ENCODE data around the gene MID1. TPM values are rescaled to one million over a fixed set of nuclear protein-coding genes. Genes with fewer than 3 reads are reported as not detected.

Gene MID1
- total RNA-seq, 2 donors from 2014 or later: 0.15 TPM; not detected in 1

DNA sequence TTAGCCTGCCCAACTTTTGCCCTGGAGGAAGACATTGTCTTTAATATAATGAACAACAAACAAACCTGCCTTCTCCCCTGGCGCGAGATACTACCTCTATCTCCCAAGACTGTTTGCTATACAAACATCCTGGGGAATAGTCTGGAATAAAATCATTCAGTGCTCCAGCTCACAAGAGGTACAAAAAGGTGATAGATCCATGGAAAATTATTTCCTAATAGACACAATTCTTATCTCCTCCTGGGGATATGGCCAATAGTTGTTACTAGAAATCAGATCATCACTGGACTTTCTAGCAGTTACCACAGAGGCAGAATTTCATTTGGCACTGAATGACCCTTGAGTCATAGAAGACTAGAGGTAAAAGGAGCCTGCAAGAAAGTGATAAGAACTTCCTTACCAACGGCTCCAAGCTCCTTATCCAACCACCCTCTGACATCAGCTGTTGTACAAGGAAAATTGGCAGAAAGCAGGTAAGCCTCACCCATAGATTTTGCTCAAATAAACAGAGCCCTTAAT lies 38.1 kb downstream of the MID1 start:
- H3K9me3 ChIP-seq (ENCODE audit: control insufficient read depth, low read length, poor library complexity, severe bottlenecking): no peaks in the 10 kb centered on the region
- ATAC-seq (no peak), DNase-seq (no peak)
- no peak overlapping the region for H3K27ac Mint-ChIP-seq
- H3K36me3 Mint-ChIP-seq (ENCODE audit: low read depth): peaks cover 3% of the 10 kb centered on the region
- no peaks in the 10 kb centered on the region for H3K4me1 Mint-ChIP-seq
- H3K4me3 Mint-ChIP-seq: no peak overlapping the region
- H3K27me3 Mint-ChIP-seq: no peaks in the 10 kb centered on the region

DNA sequence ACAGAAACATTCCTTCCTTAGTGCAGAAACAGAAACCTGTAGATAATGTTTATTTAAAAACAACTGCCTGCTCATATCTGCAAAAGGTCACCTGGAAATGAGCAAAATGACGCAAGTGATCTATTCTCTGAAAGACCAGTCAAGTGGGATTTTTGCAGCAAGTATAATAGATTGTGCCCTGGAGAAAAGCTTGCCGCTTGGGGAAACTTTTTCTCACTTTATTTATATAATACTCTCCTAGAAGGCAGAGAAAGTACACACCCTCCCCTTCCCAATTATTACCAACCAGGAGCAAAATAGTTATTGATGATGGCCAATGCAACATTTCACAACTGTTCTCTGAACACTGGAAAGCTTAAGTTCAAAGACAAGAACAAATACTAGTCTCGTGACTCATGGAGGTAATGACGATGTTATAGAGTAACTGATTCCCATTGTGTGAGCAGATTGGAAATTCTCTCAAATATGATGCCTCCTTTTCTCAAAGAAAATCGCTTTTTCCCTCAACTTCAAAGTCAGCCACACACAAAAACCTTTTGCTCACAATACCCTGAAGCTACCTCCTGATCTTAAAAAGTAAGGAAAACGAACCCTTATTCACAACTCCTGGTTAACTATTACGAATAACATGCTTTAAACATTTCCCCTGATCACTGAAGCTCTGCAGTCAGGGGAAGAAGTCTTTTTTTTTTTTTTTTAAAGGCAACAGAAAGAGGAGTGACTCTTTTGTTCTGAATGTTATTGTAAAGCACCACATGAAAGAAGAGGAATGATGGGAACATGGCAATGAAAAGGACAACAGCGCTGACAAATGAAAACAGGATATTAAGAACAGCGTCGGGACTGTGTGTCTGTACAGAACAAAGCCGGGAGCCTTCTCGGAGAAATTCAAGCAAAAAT lies 41.0 kb downstream of the MID1 start:
- H3K27ac Mint-ChIP-seq: no peak overlapping the region
- no peaks in the 10 kb centered on the region for H3K4me1 Mint-ChIP-seq
- DNase-seq: no peak
- H3K27me3 Mint-ChIP-seq: no peaks in the 10 kb centered on the region
- no peak overlapping the region for H3K4me3 Mint-ChIP-seq
- ATAC-seq: no peak
- H3K36me3 Mint-ChIP-seq (ENCODE audit: low read depth): peaks cover 3% of the 10 kb centered on the region
- no peaks in the 10 kb centered on the region for H3K9me3 ChIP-seq (ENCODE audit: control insufficient read depth, low read length, poor library complexity, severe bottlenecking)

- DNase-seq (no peak), ATAC-seq (no peak)
- H3K27me3 Mint-ChIP-seq: no peaks in the 10 kb centered on the region
- H3K4me1 Mint-ChIP-seq: no peaks in the 10 kb centered on the region
- H3K36me3 Mint-ChIP-seq (ENCODE audit: low read depth): no peaks in the 10 kb centered on the region
- no peak overlapping the region for H3K4me3 Mint-ChIP-seq
- H3K9me3 ChIP-seq (ENCODE audit: control insufficient read depth, low read length, poor library complexity, severe bottlenecking): no peaks in the 10 kb centered on the region
- no peak overlapping the region for H3K27ac Mint-ChIP-seq
Observed at GRCh38 chrX:10578527-10578926, 41.9 kb downstream of the MID1 start.

DNA sequence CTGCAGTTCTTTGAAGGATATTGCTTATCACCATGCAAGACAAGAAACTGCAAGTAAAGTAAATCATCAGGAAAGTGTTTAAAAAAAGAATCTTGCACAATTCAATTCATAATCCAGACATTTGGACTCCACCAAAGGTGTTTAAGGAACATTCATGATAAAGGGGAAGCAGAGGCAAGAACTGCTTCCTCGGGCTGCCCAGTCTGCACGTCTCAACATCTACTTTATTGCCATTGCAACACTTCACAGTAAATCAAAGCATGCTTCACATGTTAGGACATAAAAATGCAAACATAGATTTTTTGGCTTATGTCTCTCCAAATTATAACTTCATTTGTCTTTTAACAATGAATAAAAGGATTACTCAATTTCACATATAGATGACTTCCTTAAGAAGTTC lies 42.5 kb downstream of the MID1 start:
- Mint-ChIP-seq H3K36me3 (ENCODE audit: low read depth) (no peaks in the 10 kb centered on the region), H3K4me3 (no peak overlapping the region), H3K27me3 (no peaks in the 10 kb centered on the region), H3K27ac (no peak overlapping the region), H3K4me1 (no peaks in the 10 kb centered on the region)
- ATAC-seq: no peak
- no peak for DNase-seq
- H3K9me3 ChIP-seq (ENCODE audit: control insufficient read depth, low read length, poor library complexity, severe bottlenecking): no peaks in the 10 kb centered on the region

- no peak overlapping the region for H3K27ac Mint-ChIP-seq
- H3K27me3 Mint-ChIP-seq: no peaks in the 10 kb centered on the region
- H3K9me3 ChIP-seq (ENCODE audit: control insufficient read depth, low read length, poor library complexity, severe bottlenecking): no peaks in the 10 kb centered on the region
- no peak overlapping the region for H3K4me3 Mint-ChIP-seq
- ATAC-seq (no peak), DNase-seq (no peak)
- no peaks in the 10 kb centered on the region for H3K36me3 Mint-ChIP-seq (ENCODE audit: low read depth)
- no peaks in the 10 kb centered on the region for H3K4me1 Mint-ChIP-seq
Observed at GRCh38 chrX:10576777-10577447, 43.5 kb downstream of the MID1 start.

GRCh38 chrX:10576186-10576585 lies 44.2 kb downstream of the MID1 start:
- no peaks in the 10 kb centered on the region for H3K9me3 ChIP-seq (ENCODE audit: control insufficient read depth, low read length, poor library complexity, severe bottlenecking)
- DNase-seq (no peak), ATAC-seq (no peak)
- Mint-ChIP-seq H3K4me3 (no peak overlapping the region), H3K27me3 (no peaks in the 10 kb centered on the region), H3K36me3 (ENCODE audit: low read depth) (no peaks in the 10 kb centered on the region), H3K27ac (no peak overlapping the region), H3K4me1 (no peaks in the 10 kb centered on the region)

DNA sequence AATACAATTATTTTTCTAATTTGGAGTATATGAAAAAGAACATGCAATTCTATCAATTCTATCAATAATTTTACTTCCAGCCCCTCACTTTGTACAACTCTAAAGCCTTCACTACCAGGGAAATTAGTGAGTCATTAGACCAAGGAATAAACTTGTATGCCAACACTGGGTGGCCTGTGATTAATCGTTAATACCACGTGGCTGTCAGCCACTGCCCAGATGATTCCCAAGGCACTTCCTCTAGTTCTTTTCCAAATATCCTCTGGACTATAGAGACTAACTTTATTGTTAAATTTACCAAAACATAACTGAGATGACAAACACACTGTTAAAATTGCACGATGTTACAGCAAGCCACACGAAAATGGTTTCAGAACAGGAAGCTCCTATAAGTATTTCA lies 45.7 kb downstream of the MID1 start:
- ATAC-seq (no peak), DNase-seq (no peak)
- Mint-ChIP-seq H3K27me3 (no peaks in the 10 kb centered on the region), H3K4me1 (no peaks in the 10 kb centered on the region), H3K36me3 (ENCODE audit: low read depth) (no peaks in the 10 kb centered on the region), H3K4me3 (no peak overlapping the region), H3K27ac (no peak overlapping the region)
- no peaks in the 10 kb centered on the region for H3K9me3 ChIP-seq (ENCODE audit: control insufficient read depth, low read length, poor library complexity, severe bottlenecking)

DNA sequence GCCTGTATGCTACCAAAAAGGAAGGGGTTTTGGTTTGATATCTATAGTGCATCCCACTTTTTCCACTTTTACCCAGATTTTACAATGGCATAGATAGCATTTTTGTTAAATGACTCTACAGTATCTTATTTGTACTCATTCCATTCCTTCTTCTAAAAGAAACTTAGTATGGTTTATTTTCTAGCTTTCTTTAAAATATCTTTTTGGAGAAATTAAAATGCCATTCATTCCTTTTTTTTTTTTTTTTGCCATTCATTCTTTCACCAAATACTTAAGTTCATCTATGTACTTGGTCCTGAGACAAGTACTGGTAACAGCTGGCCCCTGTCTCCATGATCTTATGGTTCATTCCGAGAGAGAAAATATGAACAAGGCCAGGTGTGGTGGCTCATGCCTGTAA lies 49.1 kb downstream of the MID1 start:
- ATAC-seq (no peak), DNase-seq (no peak)

DNA sequence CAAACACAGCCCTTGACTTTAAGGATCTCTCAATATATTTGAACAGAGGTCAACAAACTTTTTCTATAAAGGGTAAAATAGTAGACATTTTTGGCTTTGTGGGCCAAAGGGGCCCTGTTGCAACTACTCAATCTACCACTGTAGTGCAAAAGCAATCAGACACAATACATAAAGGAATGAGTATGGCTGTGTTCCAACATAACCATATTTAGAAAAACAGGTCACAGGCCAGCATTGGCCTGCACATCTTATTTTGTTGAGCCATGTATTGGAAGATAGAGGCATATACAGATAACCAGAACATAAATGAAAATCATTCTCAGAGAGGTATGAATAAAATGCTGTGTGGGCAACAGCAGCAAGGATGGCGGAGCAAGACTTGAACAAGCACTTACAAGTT lies 49.8 kb downstream of the MID1 start:
- ATAC-seq: no peak
- no peak overlapping the region for H3K27ac Mint-ChIP-seq
- no peaks in the 10 kb centered on the region for H3K27me3 Mint-ChIP-seq
- no peak for DNase-seq
- H3K4me3 Mint-ChIP-seq: no peak overlapping the region
- H3K9me3 ChIP-seq (ENCODE audit: control insufficient read depth, low read length, poor library complexity, severe bottlenecking): no peaks in the 10 kb centered on the region
- H3K4me1 Mint-ChIP-seq: no peaks in the 10 kb centered on the region
- H3K36me3 Mint-ChIP-seq (ENCODE audit: low read depth): no peaks in the 10 kb centered on the region

More for the DNA sequence above, 49.1 kb downstream of the MID1 start:
- Mint-ChIP-seq H3K27ac (no peak overlapping the region), H3K4me1 (no peaks in the 10 kb centered on the region), H3K36me3 (ENCODE audit: low read depth) (no peaks in the 10 kb centered on the region), H3K27me3 (no peaks in the 10 kb centered on the region), H3K4me3 (no peak overlapping the region)
- no peaks in the 10 kb centered on the region for H3K9me3 ChIP-seq (ENCODE audit: control insufficient read depth, low read length, poor library complexity, severe bottlenecking)

- H3K9me3 ChIP-seq (ENCODE audit: control insufficient read depth, low read length, poor library complexity, severe bottlenecking): no peaks in the 10 kb centered on the region
- Mint-ChIP-seq H3K27ac (no peak overlapping the region), H3K27me3 (no peaks in the 10 kb centered on the region), H3K36me3 (ENCODE audit: low read depth) (no peaks in the 10 kb centered on the region), H3K4me1 (no peaks in the 10 kb centered on the region), H3K4me3 (no peak overlapping the region)
- ATAC-seq: no peak
- DNase-seq: no peak
Observed at GRCh38 chrX:10569946-10570345, 50.4 kb downstream of the MID1 start.

GRCh38 chrX:10568428-10568827 lies 52.0 kb downstream of the MID1 start:
- no peak overlapping the region for H3K27ac Mint-ChIP-seq
- no peak for DNase-seq
- H3K4me1 Mint-ChIP-seq: no peaks in the 10 kb centered on the region
- H3K9me3 ChIP-seq (ENCODE audit: control insufficient read depth, low read length, poor library complexity, severe bottlenecking): no peaks in the 10 kb centered on the region
- no peaks in the 10 kb centered on the region for H3K36me3 Mint-ChIP-seq (ENCODE audit: low read depth)
- no peaks in the 10 kb centered on the region for H3K27me3 Mint-ChIP-seq
- H3K4me3 Mint-ChIP-seq: no peak overlapping the region
- no peak for ATAC-seq

- H3K4me3 Mint-ChIP-seq: peak overlapping the region; percentile 21
Observed at GRCh38 chrX:10567136-10567535, 53.2 kb downstream of the MID1 start.

GRCh38 chrX:10566716-10567097 lies 53.7 kb downstream of the MID1 start:
- no peak for ATAC-seq
- no peaks in the 10 kb centered on the region for H3K4me1 Mint-ChIP-seq
- H3K27me3 Mint-ChIP-seq: no peaks in the 10 kb centered on the region
- no peak overlapping the region for H3K27ac Mint-ChIP-seq
- no peaks in the 10 kb centered on the region for H3K9me3 ChIP-seq (ENCODE audit: control insufficient read depth, low read length, poor library complexity, severe bottlenecking)
- DNase-seq: no peak
- no peak overlapping the region for H3K4me3 Mint-ChIP-seq
- H3K36me3 Mint-ChIP-seq (ENCODE audit: low read depth): no peaks in the 10 kb centered on the region

More at GRCh38 chrX:10567136-10567535, 53.2 kb downstream of the MID1 start:
- H3K4me1 Mint-ChIP-seq: no peaks in the 10 kb centered on the region
- H3K36me3 Mint-ChIP-seq (ENCODE audit: low read depth): no peaks in the 10 kb centered on the region
- DNase-seq (no peak), ATAC-seq (no peak)
- H3K27ac Mint-ChIP-seq: no peak overlapping the region
- no peaks in the 10 kb centered on the region for H3K27me3 Mint-ChIP-seq
- H3K9me3 ChIP-seq (ENCODE audit: control insufficient read depth, low read length, poor library complexity, severe bottlenecking): no peaks in the 10 kb centered on the region
